GM23338 (cell line): ENCODE measurements around the gene ANKHD1.

Experiments used
- CTCF ChIP-seq, 2 experiments: fragments of 200-600 bp in 1 of 2; sonication (generic) in 1 of 2; conservative IDR thresholded peaks; 2 replicates each; pipeline versions ENCODE4 v1.5.1 to v1.6.1; 2016 to 2017; ENCODE audit warnings: antibody characterized with exemption in 2 of 2, low read depth in 2 of 2, mild to moderate bottlenecking in 2 of 2, moderate library complexity in 1 of 2
- EZH2phosphoT487 ChIP-seq: fragments of 200-600 bp; sonication (generic); IDR thresholded peaks from one replicate; pipeline ENCODE4 v1.8.1; 2018; ENCODE audit warnings: antibody characterized with exemption; ENCODE audit not compliant: unreplicated experiment
- POLR2AphosphoS5 ChIP-seq: IDR thresholded peaks from 2 replicates; pipeline ENCODE4 v1.6.1; 2016; ENCODE audit warnings: antibody characterized with exemption, low read depth

GRCh38 chr5:140362875-140363630 lies 38.6 kb upstream of the ANKHD1 start:
- TF ChIP-seq POLR2AphosphoS5 (peak; percentile 54), EZH2phosphoT487 (no peak), CTCF (conservative IDR thresholded peaks at IDR 0.05; ENCODE audit: low read depth in 2 of 2) (peak; percentile 88 to 99)
